ENCODE data around the gene DMBX1.

DMBX1 gene

DNA sequence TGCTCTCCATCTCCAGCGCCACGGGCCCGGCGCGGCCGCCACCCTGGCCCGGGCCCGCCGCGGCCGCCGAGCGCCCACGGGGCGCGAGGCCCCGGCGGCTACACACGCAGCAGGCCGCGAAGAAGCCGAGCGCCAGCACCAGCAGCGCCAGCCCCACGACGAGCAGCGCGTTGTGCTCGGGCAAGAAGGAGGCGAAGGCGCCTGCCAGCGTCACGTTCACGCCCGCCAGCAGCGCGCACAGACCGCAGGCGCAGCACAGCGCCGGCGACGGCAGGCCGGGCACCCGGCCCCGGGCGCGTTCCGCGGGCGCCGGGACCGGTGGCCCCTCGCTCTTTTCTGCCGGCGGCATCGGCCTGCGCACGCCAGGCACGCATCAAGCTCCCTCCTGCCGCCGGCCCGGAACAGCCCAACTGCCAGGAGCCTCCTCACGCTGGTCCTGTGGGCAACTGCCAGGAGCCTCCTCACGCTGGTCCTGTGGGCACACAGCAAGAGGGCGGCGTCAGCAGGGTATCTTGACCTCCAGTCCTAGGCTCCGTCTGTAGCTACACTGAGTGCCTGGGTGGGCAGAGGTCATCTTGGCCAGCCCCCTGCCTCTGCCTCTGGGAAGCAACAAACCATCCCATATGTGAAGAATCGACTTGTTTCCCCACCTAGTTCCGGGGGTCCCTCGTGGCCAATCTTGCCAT lies 43.7 kb downstream of the DMBX1 start:
- Histone ChIP-seq H3K27ac (peak overlapping the region in 12 of 21 experiments; percentile 7 to 72 (median 46)), H3K4me3 (peak overlapping the region in 5 of 7 experiments; percentile 12 to 42 (median 25))

DNA sequence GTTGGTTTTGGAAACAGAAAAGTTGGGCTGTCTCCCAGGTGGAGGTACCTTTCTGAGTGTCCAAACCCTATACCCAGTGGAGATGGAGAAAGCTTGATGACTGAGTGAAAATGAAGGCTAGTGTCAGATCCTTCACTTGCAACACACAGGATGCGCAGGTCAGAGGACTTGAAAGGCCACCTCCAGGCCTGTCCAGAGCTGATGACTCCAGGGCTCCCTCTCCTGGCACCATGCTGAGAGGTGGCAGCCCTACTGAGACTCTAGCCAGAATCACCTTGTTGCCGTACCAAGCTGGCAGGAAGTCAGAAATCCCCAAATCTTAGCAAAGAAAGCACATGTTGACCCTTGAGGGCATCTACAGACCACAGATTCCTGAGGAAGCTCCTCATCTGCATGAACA lies 45.4 kb downstream of the DMBX1 start:
- H3K27ac ChIP-seq: no peak overlapping the region
- no peak overlapping the region for H3K4me3 ChIP-seq

DNA sequence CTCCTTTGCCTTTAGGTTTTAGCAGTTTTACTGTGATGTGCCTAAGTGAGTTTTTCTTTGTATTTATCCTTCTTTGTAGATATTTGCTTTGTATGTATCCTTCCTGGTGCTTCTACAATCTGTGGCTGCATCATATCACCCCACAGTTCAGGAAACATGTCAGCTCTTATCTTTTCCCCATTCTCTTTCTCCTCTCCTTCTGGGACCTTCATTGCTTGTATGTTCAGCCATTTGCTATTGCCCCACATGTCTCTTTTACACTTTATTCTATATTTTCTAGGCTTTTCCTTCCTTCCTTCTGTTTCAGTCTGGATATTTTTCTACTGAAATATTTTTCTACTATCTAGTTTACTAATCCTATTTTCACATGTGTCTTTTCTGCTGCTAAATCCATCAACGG lies 46.9 kb downstream of the DMBX1 start:
- Histone ChIP-seq H3K4me3 (no peak overlapping the region), H3K27ac (no peak overlapping the region)

DNA sequence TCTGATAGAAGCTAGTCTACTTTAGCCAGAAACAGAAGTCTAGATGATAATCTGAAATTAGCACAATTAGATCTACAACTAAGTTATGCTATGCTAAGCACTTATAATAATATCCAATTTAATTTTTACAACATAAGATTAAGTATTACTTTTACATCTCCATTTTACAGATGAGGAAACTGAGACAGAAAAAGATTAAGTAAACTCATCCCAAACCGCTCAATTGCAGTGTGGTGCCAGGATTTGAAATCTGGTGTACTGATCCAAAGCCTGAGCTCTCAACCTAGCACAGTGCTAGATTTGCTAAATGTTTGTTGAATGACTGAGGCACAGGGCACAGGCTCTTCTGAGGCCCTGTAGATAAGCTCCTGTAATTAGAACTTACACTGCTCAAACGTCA lies 48.0 kb downstream of the DMBX1 start:
- no peak overlapping the region for H3K27ac ChIP-seq
- H3K4me3 ChIP-seq: no peak overlapping the region

DNA sequence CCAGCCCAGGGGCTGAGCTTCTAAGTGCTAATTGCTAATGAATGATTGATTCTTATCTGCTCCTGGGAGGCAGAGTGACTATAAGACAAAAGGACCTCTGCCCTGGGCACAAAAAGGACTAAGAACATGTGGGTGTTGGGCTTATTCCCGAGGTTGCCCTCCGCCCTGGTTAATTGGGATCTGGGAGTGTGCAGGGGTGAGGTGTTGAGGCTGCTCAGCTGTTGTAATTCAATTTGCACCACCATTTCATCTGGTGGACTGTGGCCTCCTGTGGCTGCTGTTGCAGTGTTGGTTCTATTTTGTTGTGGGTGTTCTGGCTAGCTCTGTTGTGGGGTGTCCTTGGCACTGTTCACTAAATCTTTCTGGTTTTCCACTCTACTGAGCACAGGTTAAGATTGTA lies 48.5 kb downstream of the DMBX1 start:
- Histone ChIP-seq H3K4me3 (no peak overlapping the region), H3K27ac (no peak overlapping the region)
